Epidermal melanocyte (primary cell): ENCODE results near the gene PDE4D.
A peak's percentile ranks its signal among the peaks of the same experiment; 100 is the strongest.

ENCODE experiments used
- DNase-seq: peaks from one replicate; pipeline ENCODE4 v3.0.0; 2011; ENCODE audit warnings: low spot score; ENCODE audit not compliant: insufficient read length

The PDE4D gene

DNA sequence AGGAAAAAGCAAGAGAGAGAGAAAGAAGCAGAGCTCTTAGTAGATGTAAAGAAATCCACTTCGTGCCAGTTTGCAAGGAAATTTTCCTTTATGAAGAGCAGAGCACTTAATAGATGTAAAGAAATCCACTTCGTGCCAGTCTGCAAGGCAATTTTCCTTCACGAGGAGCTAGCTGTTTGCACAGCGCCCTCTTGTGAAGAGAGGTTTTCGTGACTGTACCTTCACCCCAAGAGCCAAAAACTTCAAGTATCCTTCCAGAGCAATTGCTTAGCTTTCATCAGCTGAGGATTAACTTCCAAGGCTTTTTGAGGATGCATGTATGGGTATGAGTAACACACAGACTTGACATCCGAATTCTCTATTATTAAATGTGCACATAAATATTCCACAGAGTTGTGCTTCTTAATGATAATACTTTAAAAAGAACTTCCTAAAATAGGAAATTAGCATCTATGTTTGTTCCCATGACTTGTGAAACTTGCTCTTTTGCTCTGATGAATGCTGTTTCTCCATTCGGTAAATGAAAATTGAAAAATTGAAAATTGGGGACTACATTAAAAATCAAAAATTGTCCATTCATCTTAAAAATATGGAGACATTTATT is 525.6 kb downstream of the PDE4D start:
- DNase-seq, result peak; percentile 26

DNA sequence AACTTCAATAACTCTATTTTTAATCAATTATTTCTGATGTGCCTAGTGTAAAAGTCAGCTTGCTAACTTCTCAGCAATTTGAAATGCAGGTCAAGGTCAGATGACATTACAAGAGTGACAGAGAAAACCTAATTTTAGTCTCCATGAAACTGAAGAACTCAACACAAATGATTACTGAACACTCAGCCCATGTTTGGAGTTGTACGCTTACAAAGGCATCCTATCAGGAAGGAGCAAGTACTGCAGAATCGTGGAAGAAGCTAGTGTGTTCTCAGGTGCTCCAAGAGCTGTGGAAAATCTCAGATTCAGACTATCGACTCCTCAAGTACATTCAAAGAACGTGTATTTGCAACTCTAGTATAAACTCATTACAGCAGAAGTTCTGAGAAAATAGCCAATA is 526.7 kb downstream of the PDE4D start:
- no peak for DNase-seq

DNA sequence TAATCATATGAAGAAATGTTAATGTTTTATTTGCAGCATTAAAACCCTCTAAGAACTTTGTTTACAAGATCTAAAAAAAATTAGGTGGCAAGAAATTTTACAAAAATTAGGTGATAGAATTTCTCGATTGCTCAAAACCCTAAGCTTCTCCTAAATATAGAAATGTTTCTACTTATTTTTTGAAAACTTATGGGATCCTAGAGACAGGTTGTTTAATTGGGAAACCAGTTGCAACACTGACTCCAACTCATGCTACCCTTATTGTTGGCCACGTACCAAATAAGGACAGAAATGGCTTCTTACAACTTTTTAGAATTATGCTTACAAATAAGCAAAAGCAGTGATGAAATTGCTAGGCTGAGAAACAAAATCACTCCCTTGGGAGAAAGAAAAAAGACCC is 531.1 kb downstream of the PDE4D start:
- no peak for DNase-seq

DNA sequence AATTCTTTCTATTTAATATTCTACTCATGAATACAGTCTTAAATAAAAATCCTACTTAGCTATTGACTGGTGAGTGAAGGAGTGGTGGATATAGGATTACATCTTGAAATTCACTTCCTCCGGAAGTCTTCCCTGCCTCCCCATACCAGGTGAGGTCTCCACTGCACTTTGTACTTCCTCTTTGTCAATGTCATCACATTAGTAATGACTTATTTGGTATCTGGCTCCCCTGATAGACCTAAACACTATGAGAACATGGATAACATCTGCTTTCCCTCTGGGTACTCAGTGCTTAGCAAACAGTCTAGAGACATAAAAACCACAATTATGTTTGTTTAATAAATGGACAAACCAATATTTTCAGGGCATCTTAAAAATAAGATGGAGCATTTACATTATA is 532.1 kb downstream of the PDE4D start:
- no peak for DNase-seq

DNA sequence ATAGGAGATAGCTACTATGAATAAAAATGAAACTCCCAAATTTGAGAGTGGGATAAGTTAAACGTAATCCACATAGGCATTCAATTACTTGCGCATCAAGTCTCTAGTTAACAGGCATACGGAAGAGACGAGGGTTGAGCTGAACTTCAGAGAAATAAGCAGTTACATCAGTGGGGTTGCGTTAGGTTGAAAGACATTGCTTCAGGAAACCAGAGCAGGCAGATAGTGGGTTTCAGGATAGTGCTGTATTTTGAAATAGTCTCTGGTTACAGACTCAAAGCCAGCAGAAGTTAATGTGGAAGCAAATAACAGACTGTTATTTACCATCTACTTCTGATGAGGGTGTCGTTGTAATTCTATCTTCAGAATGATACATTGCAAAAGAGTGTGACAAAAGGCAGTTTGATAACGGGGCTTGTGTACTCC is 533.4 kb downstream of the PDE4D start:
- no peak for DNase-seq

DNA sequence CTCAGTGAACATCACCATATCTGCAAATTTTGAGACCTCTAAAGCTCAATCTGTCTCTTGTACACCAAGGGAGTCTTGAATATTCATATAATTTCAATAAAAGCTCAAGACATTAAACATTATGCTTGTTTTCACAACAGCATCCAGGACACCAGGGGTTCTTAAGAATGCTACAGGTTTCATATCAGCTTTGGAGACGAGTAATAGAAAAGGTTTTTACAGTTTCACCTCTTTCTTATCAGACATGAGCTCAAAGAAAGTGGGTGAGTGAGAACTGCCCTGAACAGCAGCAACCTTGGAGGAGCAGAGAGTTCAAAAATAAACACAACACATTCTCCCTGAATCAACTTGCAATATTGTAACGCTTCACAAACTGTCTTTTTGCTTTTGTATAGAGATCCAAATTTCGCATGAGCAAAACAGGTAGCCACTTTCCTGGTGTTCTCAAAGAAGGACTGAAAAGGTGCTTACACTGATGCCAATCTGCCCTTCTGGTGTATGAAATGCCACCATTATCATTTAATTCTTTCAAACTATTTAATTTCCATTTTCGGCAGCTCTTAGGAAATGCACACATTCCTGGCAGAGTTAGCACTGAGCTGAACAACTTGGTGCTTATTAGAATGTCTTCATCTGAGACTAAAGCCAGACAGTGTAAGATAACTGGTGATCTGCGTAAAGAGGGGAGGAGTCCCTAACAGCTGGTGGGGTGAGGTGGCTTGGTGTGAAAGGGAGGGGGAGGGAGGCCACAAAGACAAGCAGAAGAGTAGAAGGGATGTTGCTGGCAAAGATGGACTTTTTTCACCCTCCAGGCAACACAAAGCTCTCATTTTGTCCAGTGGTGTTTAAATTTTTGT is 535.3 kb downstream of the PDE4D start:
- no peak for DNase-seq

DNA sequence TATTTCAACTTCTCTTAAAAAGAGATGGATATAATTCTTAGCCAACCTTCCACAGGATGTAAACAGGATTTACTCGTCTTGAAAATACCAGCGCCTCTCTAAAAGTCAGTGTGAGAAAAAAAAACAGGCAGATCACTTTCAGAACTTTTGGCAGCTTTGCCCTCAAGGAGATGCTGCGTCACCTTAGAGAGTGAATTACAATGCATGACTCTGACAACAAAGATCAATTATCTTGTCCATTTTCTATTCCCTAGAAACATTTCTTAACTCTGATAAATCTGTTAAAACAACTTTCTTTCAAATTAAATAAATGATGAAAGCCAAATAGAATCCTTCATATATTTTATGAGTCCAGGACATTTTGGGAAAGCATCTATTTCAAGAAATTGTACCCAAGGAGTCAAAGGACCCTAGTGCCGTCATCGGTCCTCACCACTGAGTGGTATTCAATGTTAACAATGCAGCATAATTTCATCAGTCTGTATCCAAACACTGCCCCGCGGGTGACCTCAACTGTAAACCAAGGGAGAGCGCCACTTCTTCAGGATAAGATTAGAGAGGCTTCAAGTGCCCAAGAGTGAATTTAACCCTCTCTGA is 536.0 kb downstream of the PDE4D start:
- no peak for DNase-seq

DNA sequence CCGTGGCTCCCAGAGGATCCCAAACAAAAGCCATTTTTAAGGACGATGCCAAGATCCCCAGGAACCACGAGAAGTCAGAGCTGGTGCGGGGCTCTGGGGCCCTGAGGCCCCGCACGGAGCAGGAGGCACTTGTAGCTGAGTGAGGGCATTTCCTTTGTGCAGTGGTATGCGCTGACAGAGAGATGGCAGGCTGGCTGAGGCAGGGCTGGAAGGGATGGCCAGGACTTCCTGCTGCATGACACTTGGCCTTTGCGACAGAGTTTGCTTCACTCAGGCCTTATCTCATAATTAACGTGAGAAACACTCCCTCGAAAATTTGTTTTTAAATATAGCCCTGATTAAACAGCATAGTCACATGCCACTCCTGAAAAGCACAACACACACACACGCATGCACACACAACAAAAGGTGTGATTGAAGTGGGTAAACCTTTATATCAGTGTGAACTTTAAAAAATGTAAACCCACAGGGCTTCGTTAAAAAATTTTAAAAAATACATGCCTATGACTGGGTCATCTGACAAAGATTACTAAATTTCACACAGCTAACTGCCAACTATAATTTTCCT is 536.6 kb downstream of the PDE4D start:
- DNase-seq, result no peak

DNA sequence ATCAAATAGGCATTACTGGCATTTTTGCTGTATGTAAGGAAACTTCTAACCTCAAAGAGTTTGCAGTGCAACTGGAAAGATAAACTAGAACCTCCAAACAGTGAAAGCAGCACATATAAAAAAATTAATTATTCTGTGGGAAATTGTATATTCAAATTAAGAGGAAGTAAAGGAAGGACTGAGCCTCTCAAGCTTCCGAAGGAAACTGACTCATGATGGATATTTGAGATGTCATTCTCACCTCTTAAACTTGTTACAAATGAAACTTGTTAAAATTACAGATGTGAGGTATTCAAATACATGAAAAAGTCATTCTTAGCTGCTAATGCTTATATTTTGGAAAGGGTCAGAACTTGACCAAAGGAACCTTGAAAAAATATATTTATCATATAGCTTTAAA is 538.7 kb downstream of the PDE4D start:
- no peak for DNase-seq

DNA sequence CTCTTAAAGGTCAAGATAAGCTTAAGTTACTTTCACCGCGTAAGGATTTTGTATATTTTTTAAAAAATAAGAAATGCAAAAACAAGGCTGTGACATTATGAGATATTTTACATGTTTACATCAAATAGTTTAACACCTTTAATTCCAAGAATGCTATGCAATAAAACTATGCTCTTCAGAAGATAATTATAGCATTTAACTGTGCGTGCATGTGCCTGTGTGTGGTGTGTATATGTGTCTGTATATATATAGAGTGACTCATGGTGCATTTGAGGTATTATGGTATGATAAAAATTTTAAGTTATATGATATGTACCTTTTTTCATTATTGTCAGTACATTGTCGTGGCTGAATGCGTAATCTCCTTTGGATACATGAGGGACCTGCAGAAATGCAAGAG is 539.3 kb downstream of the PDE4D start:
- no peak for DNase-seq

DNA sequence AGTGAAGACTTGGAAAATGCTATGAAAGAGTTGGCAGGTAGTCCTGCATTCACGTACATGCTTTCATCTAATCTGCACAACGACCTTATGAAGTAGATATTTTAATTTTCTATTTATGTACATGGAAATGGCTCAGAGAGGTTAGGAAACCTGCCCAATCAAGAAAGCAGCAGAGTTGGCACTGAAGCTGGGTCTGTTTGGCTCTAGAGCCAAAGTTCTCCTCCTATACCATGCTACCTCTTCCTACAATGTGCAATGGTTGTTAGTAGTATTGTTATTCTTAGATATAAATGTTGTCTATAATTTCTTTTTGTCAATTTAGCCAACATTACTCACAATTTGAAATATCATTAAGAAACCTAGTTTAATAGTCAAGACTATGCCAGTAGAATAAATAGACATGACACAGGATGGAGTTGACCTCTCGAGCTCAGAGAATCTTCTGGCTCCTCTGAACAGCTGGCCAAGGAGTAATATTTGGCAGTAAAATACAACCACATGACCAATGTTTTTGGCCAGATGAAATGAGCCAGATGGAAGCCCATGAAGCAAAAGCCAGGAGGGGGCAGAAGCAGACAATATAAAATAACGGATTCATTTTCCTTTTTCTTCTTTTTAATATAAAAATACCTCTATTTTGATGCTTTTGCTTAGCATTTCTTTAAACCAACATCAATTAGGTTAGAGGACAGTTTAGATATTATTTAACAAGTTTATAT is 542.3 kb downstream of the PDE4D start:
- no peak for DNase-seq

DNA sequence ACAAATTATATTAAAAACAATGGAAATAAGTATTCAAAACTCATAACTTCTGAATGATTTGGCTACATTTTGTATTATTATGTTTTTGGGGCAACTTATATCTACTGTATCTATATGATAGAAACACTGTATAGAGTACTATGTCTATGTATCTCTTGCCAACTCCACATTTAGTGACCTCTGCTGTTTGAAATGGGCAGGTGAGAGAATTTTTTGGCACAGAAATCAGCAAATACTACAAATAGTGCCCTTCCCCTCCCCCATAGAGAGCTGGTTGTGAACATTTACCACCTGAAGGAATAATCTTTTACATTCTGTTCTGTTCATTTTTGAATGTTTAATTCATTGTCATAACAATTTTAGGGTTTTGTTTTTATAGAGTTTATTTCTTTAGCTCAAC is 545.3 kb downstream of the PDE4D start:
- DNase-seq, result no peak

DNA sequence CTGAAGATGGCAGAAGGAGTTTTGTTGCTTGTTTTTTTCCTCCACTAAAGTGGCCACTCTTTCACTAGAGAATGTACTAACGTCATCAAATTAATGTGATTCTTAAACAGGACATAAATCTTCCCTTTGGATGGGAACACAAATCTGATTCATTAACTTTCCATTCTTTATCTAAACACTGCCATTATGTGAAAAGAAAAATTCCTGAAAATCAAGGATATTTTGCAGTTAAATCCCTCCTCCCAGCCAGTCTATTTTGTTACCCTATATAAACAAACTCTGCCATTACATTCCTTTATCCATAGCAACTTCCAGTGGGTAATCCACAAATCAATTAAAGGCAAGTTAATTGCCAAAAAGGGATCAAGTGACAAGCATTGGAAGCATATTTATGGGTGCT is 546.5 kb downstream of the PDE4D start:
- DNase-seq, result no peak

DNA sequence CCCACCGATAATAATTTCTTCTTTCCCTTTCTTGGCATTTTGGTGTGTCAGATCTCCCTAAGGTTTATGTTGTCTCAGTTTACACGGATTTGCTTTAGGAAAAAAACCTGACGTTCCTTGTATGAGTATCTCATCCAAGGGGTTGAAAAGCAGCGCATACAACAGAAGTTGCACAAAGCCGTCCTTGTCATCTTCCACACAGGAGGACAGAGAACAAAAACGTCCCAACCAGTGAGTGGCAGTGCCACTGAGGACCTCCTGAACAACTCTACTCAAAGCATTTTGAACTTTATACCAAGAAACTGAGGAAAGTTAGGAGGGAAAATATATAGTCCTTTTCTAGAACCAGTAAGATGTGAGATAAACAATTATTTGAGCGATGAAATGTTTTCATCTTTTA is 547.0 kb downstream of the PDE4D start:
- no peak for DNase-seq

DNA sequence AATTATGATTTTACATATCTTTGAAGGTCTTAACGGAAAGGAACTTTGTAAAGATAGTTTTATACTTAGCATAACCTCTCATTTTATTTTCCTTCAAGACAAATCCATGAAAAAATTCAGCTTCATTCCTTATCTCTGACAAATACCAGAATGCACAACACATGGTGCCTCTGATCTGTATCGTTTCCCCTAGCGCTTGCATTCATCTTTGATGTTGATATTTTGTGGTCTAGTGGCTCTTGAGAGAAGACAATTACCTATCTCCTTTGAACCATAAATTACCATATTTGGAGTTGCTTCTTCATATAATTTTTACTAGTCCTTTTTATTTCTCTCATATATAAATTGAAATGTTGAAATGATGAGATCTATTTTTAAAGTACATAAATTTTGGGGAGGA is 551.3 kb downstream of the PDE4D start:
- no peak for DNase-seq

DNA sequence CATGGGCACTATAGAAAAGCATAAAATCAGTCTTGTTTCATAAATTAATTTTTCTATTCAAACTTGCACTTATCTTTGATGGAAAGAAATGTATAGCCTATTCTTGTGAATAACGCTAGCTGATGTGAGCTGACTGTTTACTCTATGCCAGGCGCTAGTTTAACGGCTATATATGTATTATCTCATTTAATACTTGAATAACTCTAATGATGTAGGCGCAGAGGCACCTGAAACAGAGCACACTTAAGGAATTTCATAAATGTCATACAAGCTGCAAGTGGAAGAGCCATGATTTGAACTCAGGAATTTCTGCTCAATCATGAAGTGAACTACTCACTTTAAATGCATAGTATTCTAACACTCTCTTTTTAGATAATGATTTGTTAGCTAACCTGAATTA is 551.8 kb downstream of the PDE4D start:
- DNase-seq, result no peak

DNA sequence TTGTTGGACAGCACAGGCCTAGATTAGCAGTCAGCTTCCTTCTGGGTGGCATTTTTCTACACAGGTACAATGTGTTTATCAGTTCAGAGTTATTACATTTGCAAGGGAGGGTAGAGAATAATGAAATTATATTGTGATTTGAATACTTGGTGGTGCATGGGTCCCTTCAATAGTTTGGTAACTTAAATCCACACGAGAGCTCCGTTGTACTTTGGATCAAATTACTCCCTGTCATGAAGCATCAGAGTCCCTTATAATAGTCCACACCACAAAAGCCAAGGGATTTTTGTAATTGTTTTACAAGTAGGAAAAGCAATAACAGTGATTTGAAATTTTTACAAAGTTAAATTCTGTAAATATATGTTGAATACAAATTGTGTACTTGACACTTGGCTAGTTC is 552.4 kb downstream of the PDE4D start:
- no peak for DNase-seq

DNA sequence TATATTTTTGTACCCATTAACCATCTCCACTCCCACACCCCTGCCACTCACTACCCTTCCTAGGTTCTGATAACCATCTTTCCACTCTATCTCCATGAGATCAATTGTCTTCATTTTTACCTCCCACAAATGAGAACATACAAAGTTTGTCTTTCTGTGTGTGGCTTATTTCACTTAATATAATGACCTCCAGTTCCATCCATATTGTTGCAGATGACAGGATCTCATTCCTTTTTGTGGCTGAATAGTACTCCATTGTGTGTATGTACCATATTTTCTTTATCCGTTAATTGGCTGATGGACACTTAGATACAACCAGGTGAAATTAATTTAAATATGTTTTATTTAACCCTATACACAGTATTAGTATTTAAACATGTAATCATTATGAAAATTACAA is 552.9 kb downstream of the PDE4D start:
- no peak for DNase-seq

DNA sequence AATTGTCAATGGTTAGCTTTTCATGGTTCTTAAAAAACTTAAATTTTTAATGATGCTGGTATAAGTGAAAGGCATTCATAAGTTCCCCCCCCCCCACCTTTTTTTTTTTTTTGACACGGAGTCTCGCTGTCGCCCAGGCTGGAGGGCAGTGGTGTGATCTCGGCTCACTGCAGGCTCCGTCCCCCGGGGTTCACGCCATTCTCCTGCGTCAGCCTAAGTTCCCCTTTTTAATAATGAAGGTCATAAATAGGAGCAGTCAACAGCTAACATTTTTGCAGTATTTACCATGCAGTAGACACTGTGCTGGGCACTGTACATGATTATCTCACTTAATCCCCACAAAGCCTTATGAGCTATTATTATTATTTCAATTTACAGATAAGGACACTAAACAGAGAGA is 556.3 kb downstream of the PDE4D start:
- DNase-seq, result no peak

DNA sequence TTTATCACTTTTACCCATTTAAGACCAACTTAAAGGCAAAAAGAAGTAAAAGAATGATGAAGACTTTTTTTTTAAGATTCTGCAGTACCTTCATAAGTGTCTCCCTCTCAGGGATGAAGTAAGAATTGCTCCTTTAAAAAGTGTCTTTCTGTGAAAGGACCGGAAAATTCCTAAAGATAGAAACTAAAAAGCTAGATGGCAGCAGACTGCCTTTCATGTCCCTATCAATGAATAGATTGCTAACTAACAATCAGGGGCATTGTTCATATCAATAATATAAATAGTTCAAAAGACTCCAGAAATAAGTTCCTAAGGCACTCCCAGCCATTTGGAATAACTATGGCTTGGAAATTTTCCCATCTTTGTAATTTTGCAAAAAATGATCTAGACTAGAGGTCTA is 558.0 kb downstream of the PDE4D start:
- no peak for DNase-seq

DNA sequence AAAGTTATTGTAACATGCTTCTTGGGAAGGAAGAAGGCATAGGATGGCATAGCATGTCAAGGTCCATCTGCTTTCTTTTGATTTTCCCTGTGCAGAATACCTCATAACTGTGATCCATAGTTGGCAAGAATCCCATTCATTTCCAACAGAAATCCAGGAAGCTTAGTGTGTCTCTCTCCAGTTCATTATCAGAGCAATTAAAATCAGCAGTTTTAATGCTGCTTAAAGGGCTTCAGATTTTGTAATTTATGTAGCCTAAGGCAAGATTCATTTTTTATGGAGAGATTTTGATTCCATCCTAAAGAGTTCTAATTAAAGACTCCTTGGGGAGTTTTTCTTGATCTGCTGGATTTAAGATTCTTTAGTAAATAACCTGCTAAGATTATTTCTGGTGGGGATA is 560.1 kb downstream of the PDE4D start:
- DNase-seq, result no peak
